Measurements from ENCODE around the gene E2F8. TPM values are rescaled to one million over a fixed set of nuclear protein-coding genes. Genes with fewer than 3 reads are reported as not detected.
"Not testable (repeated sequence)": the region's sequence is repeated elsewhere in the genome, so short reads cannot be mapped to it uniquely, and the experiment has no call there.

Gene E2F8
- total RNA-seq, 2 donors from 2014 or later = 15.7 to 26.1 TPM

DNA sequence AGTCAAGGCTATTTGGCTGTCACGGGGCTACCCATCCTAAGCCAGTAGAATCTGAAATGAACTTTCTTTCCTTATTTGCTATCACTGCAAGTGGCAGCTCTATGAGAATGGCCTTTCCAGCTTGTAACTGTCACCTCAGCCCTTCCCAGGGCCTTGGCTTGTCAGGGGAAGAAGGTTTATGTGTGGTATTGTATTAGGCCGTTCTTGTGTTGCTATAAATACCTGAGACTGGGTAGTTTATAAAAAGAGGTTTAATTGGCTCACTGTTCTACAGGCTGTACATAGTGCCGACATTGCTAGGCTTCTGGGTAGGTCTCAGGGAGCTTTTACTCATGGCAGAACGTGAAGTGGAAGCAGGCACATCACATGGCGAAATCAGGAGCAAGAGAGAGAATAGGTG is 26.8 kb upstream of the E2F8 start:
- Mint-ChIP-seq H3K27ac (no peak overlapping the region), H3K9me3 (peaks cover 4% of the 10 kb centered on the region), H3K4me3 (no peak overlapping the region), H3K27me3 (peaks cover 34% of the 10 kb centered on the region), H3K36me3 (ENCODE audit: low read depth) (no peaks in the 10 kb centered on the region), H3K4me1 (no peaks in the 10 kb centered on the region)
- no peak for ATAC-seq (replicated peaks)

DNA sequence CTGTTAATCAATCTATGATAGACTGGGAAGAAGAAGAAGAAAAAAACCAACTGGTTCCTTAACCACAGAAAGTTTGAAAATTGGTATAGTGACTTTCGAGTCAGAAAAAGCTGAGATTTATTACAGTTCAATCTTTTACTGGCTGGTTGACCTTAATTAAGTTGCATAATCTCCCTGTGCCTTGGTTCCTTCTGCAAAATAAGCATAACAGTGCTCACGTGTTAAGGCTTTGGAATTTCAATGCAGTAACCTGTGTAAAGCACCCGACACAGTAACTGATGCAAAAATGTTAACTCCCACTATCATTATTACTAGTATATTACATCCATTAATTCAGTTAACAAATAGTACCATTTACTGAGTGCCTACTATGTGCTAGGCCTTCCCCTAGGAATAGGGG is 22.6 kb upstream of the E2F8 start:
- peaks cover 13% of the 10 kb centered on the region for H3K27me3 Mint-ChIP-seq
- H3K36me3 Mint-ChIP-seq (ENCODE audit: low read depth) = no peaks in the 10 kb centered on the region
- ATAC-seq (replicated peaks) = no peak
- no peak overlapping the region for H3K4me3 Mint-ChIP-seq
- no peaks in the 10 kb centered on the region for H3K4me1 Mint-ChIP-seq
- no peak overlapping the region for H3K27ac Mint-ChIP-seq
- no peaks in the 10 kb centered on the region for H3K9me3 Mint-ChIP-seq

DNA sequence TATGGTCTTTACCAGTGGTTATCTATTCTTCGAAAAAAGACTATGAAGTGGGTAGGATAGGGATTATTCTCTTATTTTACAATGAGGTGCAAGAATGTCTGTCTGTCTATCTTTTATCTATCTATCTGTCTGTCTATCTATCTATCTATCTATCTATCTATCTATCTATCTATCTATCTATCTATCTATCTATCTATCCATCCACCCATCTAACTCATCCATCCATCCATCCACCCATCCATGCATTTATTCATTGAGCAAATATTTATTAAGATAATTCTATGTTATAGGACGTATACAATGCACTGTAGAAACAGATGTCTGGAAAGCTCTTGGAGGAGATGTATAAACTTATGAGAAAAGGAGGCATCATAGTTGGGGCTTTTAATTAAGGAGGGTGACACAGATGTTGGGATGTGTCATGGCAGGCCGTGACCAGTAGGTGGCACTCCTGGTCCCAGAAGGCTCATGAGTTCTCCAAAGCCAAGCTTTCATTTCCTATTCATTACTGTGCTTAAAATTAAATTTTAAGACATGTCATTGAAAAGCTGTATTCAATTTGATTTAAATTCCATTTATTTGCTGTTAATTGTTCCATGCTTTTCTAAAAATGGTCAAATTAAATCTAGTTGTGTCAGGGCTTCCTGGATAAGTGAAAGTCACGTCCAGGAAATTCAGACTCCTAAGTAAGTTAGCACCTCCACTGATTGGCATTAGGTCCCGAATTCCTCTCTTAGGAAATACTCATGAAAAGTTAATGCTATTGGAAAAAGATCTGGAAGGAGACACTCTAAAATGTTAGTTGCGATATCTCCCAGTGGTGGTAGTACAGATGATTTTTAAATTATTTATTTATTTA is 19.0 kb upstream of the E2F8 start:
- no peak overlapping the region for H3K4me3 Mint-ChIP-seq
- H3K9me3 Mint-ChIP-seq = peaks cover 4% of the 10 kb centered on the region
- no peaks in the 10 kb centered on the region for H3K4me1 Mint-ChIP-seq
- no peaks in the 10 kb centered on the region for H3K36me3 Mint-ChIP-seq (ENCODE audit: low read depth)
- H3K27me3 Mint-ChIP-seq = peaks cover 8% of the 10 kb centered on the region
- peak; percentile 76 for ATAC-seq (replicated peaks)
- H3K27ac Mint-ChIP-seq = no peak overlapping the region

DNA sequence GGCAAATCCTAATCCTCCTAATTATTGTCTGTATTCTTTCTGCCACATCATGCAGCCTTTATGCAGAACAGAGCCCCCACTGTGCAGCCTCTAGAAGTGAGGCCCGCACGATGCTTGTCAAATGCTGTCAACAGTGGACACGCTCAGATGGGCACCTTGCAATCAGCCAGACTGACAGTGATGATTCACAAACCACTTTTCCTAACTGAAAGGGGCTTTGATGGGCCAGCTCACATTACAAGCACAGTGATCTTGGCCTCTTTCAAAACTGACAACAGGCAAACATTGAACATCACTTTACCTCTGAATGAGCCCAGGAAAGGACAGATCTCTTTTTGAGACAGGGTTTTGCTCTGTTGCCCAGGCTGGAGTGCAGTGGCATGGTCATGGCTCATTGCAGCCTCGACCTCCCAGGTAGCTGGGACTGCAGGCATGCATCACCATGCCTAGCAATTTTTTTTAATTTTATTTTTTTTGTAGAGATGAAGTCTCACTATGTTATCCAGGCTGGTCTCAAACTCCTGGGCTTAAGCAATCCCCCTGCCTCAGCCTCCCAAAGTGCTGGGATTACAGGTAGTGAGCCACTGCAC is 18.0 kb upstream of the E2F8 start:
- Mint-ChIP-seq H3K27me3 (peaks cover 13% of the 10 kb centered on the region), H3K4me1 (no peaks in the 10 kb centered on the region), H3K36me3 (ENCODE audit: low read depth) (no peaks in the 10 kb centered on the region), H3K9me3 (peaks cover 4% of the 10 kb centered on the region), H3K4me3 (no peak overlapping the region), H3K27ac (no peak overlapping the region)
- ATAC-seq (replicated peaks) = no peak

DNA sequence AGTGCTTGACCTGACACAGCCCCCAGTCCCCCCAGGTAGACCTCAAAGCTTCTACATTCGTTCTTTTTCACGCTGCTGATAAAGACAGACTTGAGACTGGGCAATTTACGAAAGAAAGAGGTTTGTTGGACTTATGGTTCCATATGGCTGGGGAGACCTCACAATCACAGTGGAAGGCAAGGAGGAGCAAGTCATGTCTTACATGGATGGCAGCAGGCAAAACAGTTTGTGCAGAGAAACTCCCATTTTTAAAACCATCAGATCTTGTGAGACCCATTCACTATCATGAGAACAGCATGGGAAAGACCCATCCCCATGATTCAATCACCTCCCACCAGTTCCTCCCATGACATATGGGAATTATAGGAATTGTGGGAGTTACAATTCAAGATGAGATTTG is 13.7 kb upstream of the E2F8 start:
- peaks cover 13% of the 10 kb centered on the region for H3K27me3 Mint-ChIP-seq
- not testable (repeated sequence) for H3K4me1 Mint-ChIP-seq; ATAC-seq (replicated peaks); H3K9me3 Mint-ChIP-seq; H3K36me3 Mint-ChIP-seq (ENCODE audit: low read depth); H3K4me3 Mint-ChIP-seq; H3K27ac Mint-ChIP-seq

DNA sequence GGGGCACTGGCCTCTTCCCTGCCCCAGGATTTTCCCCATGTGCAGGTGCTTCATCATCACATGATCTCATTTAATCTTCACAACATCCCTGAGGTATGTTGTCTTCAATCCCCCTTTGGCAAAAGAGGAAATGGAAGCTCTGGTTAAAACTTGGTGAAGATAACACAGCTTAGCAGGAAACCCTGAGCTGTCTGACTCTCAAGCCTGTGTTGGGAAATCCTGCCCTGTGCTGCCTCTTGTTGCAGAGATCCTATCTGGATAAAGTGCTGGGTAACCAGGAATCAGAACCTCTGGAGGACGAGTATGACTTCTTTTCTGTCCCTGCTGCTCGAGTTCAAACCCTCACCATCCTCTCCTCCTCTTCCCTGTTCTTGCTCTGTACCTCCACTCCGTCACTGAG is 13.1 kb upstream of the E2F8 start:
- H3K4me1 Mint-ChIP-seq = no peaks in the 10 kb centered on the region
- no peak for ATAC-seq (replicated peaks)
- no peak overlapping the region for H3K4me3 Mint-ChIP-seq
- H3K27ac Mint-ChIP-seq = no peak overlapping the region
- peaks cover 19% of the 10 kb centered on the region for H3K27me3 Mint-ChIP-seq
- no peaks in the 10 kb centered on the region for H3K36me3 Mint-ChIP-seq (ENCODE audit: low read depth)
- peaks cover 7% of the 10 kb centered on the region for H3K9me3 Mint-ChIP-seq

DNA sequence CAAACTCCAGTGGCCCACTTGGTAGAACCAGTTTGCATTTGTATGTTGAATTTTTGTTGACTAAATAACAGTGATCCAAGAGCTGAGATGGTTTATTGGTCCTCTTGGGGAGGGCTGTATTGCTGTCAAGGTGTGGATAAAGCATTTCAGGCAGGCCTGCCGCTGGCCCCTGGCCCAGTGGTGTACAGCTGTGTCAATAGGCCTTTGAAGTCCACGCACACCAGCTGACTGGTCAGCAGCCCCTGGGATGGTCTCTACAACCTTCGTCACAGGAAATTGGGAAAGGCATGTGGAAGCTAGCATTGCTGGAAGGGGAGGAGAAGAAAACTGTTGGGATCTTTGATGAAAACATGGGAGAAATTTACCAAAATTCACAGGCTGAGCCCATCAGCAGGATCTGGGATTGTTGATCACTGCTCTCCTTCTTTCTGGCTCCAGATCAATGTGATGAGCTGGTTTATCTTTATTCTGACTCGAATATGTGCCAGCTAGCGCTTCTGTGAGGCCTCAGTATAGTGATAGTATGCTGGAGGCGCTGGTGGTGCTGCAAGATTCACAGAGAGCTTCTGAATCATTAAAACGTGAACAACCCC is 12.5 kb upstream of the E2F8 start:
- peaks cover 7% of the 10 kb centered on the region for H3K9me3 Mint-ChIP-seq
- H3K4me1 Mint-ChIP-seq = no peaks in the 10 kb centered on the region
- ATAC-seq (replicated peaks) = no peak
- H3K27ac Mint-ChIP-seq = no peak overlapping the region
- no peaks in the 10 kb centered on the region for H3K36me3 Mint-ChIP-seq (ENCODE audit: low read depth)
- H3K4me3 Mint-ChIP-seq = no peak overlapping the region
- H3K27me3 Mint-ChIP-seq = peaks cover 24% of the 10 kb centered on the region

DNA sequence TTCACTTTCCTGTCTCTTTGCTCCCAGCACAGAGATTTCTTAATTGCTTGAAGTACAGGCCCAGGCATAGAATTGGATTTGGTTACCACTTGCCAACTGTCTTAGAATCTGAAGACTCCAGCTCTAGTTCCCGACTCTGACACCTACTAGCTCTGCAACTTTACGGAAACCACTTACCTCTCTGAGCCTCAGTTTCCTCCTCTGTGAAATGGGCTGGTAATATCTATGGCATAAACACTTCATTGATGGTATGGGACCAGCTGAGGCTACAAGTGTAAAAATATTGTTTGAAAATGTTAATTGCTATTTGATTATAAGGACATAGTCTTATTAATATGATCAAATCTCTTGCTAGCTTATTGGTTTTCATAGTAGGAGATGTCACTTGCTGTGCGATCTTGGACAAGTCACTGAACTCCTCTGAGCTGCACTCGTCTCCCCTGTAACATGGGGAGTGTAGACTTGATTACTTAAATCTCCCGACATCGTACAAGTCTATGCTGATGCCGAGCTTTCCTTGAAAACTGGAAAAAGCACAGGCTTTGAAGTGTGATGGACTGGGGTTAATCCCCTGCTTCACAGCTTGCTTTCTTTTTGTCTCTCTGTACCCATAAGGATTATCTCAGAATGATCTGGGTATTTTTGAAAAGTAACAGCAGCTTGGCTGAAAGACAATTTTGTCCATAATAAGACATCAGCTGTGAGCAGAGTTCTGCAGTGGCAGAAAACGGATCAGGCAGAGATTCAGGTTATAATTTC is 11.8 kb upstream of the E2F8 start:
- ATAC-seq (replicated peaks) = no peak
- peaks cover 28% of the 10 kb centered on the region for H3K27me3 Mint-ChIP-seq
- peaks cover 7% of the 10 kb centered on the region for H3K9me3 Mint-ChIP-seq
- H3K27ac Mint-ChIP-seq = no peak overlapping the region
- no peaks in the 10 kb centered on the region for H3K4me1 Mint-ChIP-seq
- H3K4me3 Mint-ChIP-seq = no peak overlapping the region
- H3K36me3 Mint-ChIP-seq (ENCODE audit: low read depth) = no peaks in the 10 kb centered on the region

DNA sequence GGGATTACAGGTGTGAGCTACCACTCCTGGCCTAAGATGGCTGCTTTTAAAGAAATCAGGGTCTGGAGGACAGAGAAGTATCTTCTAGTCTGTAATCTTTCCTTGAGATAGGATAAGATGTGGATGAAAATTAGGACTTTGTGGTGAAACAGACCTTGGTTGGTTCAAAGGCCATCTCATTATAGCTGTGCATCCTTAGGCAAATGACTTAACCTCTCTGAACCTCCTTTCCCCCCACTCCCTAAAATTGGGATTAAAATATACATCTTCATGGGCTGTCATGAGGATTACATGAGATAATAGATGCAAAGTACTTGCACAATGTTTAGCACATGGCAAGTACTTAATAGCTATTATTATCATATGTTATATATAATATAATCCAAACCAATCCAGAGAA is 10.8 kb upstream of the E2F8 start:
- Mint-ChIP-seq H3K27me3 (peaks cover 33% of the 10 kb centered on the region), H3K9me3 (peaks cover 7% of the 10 kb centered on the region), H3K27ac (no peak overlapping the region), H3K4me3 (no peak overlapping the region), H3K4me1 (no peaks in the 10 kb centered on the region), H3K36me3 (ENCODE audit: low read depth) (no peaks in the 10 kb centered on the region)
- no peak for ATAC-seq (replicated peaks)

DNA sequence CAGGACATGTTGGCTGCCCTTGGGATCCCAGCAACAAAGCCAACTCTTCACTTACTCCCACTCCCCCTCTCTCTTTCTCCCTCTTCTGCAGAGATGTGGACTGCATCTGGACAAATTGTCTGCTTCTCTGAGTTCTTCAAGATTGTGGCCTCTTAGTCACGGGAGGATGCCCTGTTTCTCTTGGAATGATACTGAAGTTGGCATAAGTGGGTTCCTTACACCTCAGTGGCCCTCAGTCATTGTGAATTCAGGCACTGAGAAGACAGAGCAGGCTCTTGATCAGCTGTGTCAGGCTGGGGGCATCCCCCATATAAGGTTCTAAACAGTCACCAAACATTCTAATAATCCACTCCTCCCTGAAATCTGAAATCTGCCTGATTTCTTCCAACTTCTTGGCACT is 6.1 kb upstream of the E2F8 start:
- H3K9me3 Mint-ChIP-seq = peaks cover 3% of the 10 kb centered on the region
- H3K27me3 Mint-ChIP-seq = peaks cover 47% of the 10 kb centered on the region
- no peak overlapping the region for H3K4me3 Mint-ChIP-seq
- H3K4me1 Mint-ChIP-seq = peaks cover 5% of the 10 kb centered on the region
- no peak overlapping the region for H3K27ac Mint-ChIP-seq
- no peak for ATAC-seq (replicated peaks)
- H3K36me3 Mint-ChIP-seq (ENCODE audit: low read depth) = peaks cover 6% of the 10 kb centered on the region

DNA sequence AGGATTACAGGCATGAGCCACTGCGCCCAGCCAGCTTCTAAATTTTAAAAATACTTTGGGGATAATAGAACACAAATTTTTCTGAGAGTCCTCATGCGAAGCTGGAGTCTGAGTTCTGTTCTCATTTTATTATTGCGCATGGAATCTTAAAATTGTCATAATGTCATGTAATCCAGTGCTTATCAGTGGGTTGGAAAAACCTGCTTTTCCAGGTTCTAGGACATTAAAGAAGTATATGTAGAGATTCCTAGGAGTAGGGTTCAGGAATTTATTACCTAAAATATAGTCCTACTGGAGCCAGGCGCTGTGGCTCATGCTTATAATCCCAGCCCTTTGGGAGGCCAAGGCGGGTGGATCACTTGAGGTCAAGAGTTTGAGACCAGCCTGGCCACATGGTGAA is 4.6 kb upstream of the E2F8 start:
- no peak overlapping the region for H3K27ac Mint-ChIP-seq
- peaks cover 5% of the 10 kb centered on the region for H3K4me1 Mint-ChIP-seq
- H3K36me3 Mint-ChIP-seq (ENCODE audit: low read depth) = peaks cover 6% of the 10 kb centered on the region
- no peak for ATAC-seq (replicated peaks)
- H3K27me3 Mint-ChIP-seq = peaks cover 47% of the 10 kb centered on the region
- peaks cover 3% of the 10 kb centered on the region for H3K9me3 Mint-ChIP-seq
- no peak overlapping the region for H3K4me3 Mint-ChIP-seq

DNA sequence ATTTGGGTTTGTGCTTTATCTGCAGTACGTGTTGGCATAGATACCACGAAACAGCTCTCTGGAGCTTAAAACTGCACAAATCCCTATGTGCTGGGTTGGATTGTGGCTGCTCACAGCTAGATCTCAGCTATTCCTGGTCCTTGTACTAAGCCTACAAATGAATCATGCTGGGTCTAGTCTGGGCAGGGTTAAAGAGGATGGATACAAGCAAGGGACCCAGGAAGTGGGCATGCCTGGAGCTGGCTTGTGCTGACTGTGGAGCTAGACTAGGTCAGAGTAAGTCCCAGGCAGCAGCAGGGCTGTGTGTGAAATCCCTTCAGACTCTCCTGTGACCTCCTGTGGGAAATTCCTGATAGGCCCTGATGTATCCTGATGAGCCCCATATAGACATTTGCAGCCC is 3.9 kb upstream of the E2F8 start:
- no peak overlapping the region for H3K4me3 Mint-ChIP-seq
- H3K27me3 Mint-ChIP-seq = peaks cover 46% of the 10 kb centered on the region
- H3K4me1 Mint-ChIP-seq = peaks cover 5% of the 10 kb centered on the region
- H3K27ac Mint-ChIP-seq = no peak overlapping the region
- peaks cover 3% of the 10 kb centered on the region for H3K9me3 Mint-ChIP-seq
- no peak for ATAC-seq (replicated peaks)
- H3K36me3 Mint-ChIP-seq (ENCODE audit: low read depth) = peaks cover 6% of the 10 kb centered on the region

DNA sequence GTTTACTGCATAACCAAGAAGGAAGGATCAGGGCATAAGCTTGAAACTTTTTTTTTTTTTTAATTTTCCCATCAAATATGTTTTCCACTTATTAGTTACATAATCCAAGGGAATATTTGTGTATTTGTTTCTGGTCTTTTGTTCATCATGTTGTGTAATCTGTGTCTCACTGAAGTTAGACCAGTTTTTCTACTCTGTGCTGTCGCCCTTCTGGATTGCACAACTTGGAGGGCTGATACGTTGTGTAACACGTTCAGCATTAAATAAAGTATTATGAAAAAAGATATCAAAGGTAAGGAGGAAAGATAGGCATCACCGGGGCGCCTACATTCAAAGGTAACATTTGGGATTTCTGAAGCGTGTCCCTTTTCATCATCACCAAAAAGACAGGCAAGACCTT is 3.3 kb upstream of the E2F8 start:
- peaks cover 8% of the 10 kb centered on the region for H3K36me3 Mint-ChIP-seq (ENCODE audit: low read depth)
- H3K27me3 Mint-ChIP-seq = peaks cover 41% of the 10 kb centered on the region
- no peaks in the 10 kb centered on the region for H3K9me3 Mint-ChIP-seq
- no peak overlapping the region for H3K4me3 Mint-ChIP-seq
- H3K4me1 Mint-ChIP-seq = peaks cover 5% of the 10 kb centered on the region
- H3K27ac Mint-ChIP-seq = no peak overlapping the region
- no peak for ATAC-seq (replicated peaks)

DNA sequence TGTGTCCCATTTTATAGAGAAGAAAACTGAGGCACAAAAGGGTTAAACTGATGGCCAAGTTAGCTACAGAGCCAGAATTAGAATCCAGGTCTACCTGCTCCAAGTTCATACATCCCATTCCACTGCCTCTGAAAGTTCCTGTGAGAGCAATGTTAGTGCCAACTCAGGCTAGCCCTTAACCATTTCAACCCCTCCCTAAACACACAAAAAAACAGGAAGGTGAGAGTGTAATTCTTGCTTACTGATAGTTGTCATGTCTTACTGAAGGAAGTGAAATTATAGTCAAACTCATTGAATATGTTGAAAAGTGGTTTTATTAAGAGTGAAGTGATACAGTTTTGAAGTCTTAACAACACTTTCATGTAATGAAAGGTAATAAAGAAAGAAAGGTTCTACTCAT is 2.9 kb upstream of the E2F8 start:
- H3K9me3 Mint-ChIP-seq = no peaks in the 10 kb centered on the region
- peaks cover 13% of the 10 kb centered on the region for H3K36me3 Mint-ChIP-seq (ENCODE audit: low read depth)
- no peak overlapping the region for H3K27ac Mint-ChIP-seq
- ATAC-seq (replicated peaks) = no peak
- peaks cover 5% of the 10 kb centered on the region for H3K4me1 Mint-ChIP-seq
- no peak overlapping the region for H3K4me3 Mint-ChIP-seq
- H3K27me3 Mint-ChIP-seq = peaks cover 36% of the 10 kb centered on the region

Measured in activated T-helper 17 cell treated with anti-CD3 and anti-CD28 coated beads, Interleukin-2, amount 50 U/mL, for 72 hours (primary cell).